Stimulated activated CD4-positive, alpha-beta T cell treated with anti-CD3 and anti-CD28 coated beads, Interleukin-15, amount 100 ng/mL, for 24 hours (primary cell): ENCODE measurements around the gene NR2E3.

Experiments
- DNase-seq: peaks from one replicate; pipeline ENCODE4 v3.0.0-alpha.2; 2020

The NR2E3 gene

GRCh38 chr15:71810256-71811035 lies at the start of gene NR2E3:
Gene NR2E3 (plus strand): TSS chr15:71810554. CDS start chr15:71810744, 190 bp downstream.
- DNase-seq: no peak

GRCh38 chr15:71760852-71761251 lies 49.5 kb upstream of the NR2E3 start:
- DNase-seq: no peak

GRCh38 chr15:71761649-71762048 lies 48.7 kb upstream of the NR2E3 start:
- DNase-seq: no peak

- no peak for DNase-seq
Measured at GRCh38 chr15:71768184-71768583, 42.2 kb upstream of the NR2E3 start.

GRCh38 chr15:71773206-71773859 lies 37.0 kb upstream of the NR2E3 start:
- no peak for DNase-seq

- no peak for DNase-seq
Measured at GRCh38 chr15:71775856-71776255, 34.5 kb upstream of the NR2E3 start.

- no peak for DNase-seq
Measured at GRCh38 chr15:71776304-71776703, 34.0 kb upstream of the NR2E3 start.

GRCh38 chr15:71777216-71777943 lies 33.0 kb upstream of the NR2E3 start:
- DNase-seq: no peak

- DNase-seq: no peak
Measured at GRCh38 chr15:71779073-71779797, 31.1 kb upstream of the NR2E3 start.

- peak; percentile 34 for DNase-seq
Measured at GRCh38 chr15:71780115-71780976, 30.0 kb upstream of the NR2E3 start.

GRCh38 chr15:71781179-71781964 lies 29.0 kb upstream of the NR2E3 start:
- DNase-seq: no peak

- no peak for DNase-seq
Measured at GRCh38 chr15:71781965-71782265, 28.4 kb upstream of the NR2E3 start.

GRCh38 chr15:71782422-71783165 lies 27.8 kb upstream of the NR2E3 start:
- no peak for DNase-seq

- peak; percentile 35 for DNase-seq
Measured at GRCh38 chr15:71784719-71785118, 25.6 kb upstream of the NR2E3 start.

GRCh38 chr15:71785996-71786395 lies 24.4 kb upstream of the NR2E3 start:
- DNase-seq: no peak

- DNase-seq: no peak
Measured at GRCh38 chr15:71786673-71787072, 23.7 kb upstream of the NR2E3 start.

- DNase-seq: no peak
Measured at GRCh38 chr15:71788646-71789579, 21.4 kb upstream of the NR2E3 start.

GRCh38 chr15:71789616-71790015 lies 20.7 kb upstream of the NR2E3 start:
- no peak for DNase-seq

- no peak for DNase-seq
Measured at GRCh38 chr15:71790081-71790480, 20.3 kb upstream of the NR2E3 start.

GRCh38 chr15:71791975-71792374 lies 18.4 kb upstream of the NR2E3 start:
- no peak for DNase-seq
